Stimulated activated CD4-positive, alpha-beta T cell treated with anti-CD3 and anti-CD28 coated beads, Interleukin-15, amount 100 ng/mL, for 48 hours (primary cell): ENCODE data around the gene MED28.

ENCODE experiments used
- DNase-seq, 2 donors: peaks; one replicate each; pipeline ENCODE4 v3.0.0-alpha.2; 2020; ENCODE audit warnings: low read depth in 2 of 2

MED28 gene

GRCh38 chr4:17667253-17667652 lies 52.8 kb downstream of the MED28 start:
- DNase-seq: no peak

- no peak for DNase-seq
Measured at GRCh38 chr4:17667653-17668201, 53.3 kb downstream of the MED28 start.

GRCh38 chr4:17670423-17670822 lies 56.0 kb downstream of the MED28 start:
- no peak for DNase-seq

GRCh38 chr4:17680559-17681280 lies 66.3 kb downstream of the MED28 start:
- no peak for DNase-seq

GRCh38 chr4:17681281-17682221 lies 67.1 kb downstream of the MED28 start:
- no peak for DNase-seq

GRCh38 chr4:17682222-17682566 lies 67.8 kb downstream of the MED28 start:
- no peak for DNase-seq
